CD14-positive monocyte (primary cell): ENCODE measurements around the gene PRICKLE4. TPM values are rescaled to one million over a fixed set of nuclear protein-coding genes. Genes with fewer than 3 reads are reported as not detected.

ENCODE experiments used
- DNase-seq, 3 donors: peaks; one replicate each; pipeline ENCODE4 v3.0.0-alpha.2; 2011 to 2022
- H2AFZ ChIP-seq: 2 replicates; pipeline ENCODE4 v1.6.0; 2012; ENCODE audit warnings: mild to moderate bottlenecking, low read depth, low read length, inconsistent platforms; ENCODE audit not compliant: insufficient read depth, poor library complexity, severe bottlenecking
- H3K27ac ChIP-seq, 2 donors: 1 replicate in 1 of 2; 2 replicates in 1 of 2; pipeline ENCODE4 v1.5.1; 2012 to 2013; ENCODE audit warnings: low read length in 2 of 2, control low read depth in 1 of 2, inconsistent platforms in 1 of 2, low read depth in 1 of 2, mild to moderate bottlenecking in 1 of 2
- H3K27me3 ChIP-seq, 2 donors: one replicate each; pipeline versions ENCODE4 v1.6.0 to v1.6.1; 2011 to 2013; ENCODE audit warnings: low read length in 2 of 2; ENCODE audit not compliant: control insufficient read depth in 2 of 2, insufficient read depth in 2 of 2
- H3K36me3 ChIP-seq, 2 donors: replicated peaks in 1 of 2; 1 replicate in 1 of 2; 2 replicates in 1 of 2; pipeline versions ENCODE4 v1.5.1 to v1.6.1; 2012 to 2013; ENCODE audit warnings: low read length in 2 of 2, control low read depth in 1 of 2, inconsistent platforms in 1 of 2, mild to moderate bottlenecking in 1 of 2; ENCODE audit not compliant: insufficient read depth in 2 of 2, control insufficient read depth in 1 of 2
- H3K4me1 ChIP-seq, 2 donors: 1 replicate in 1 of 2; 2 replicates in 1 of 2; pipeline versions ENCODE4 v1.5.1 to v1.6.1; 2012 to 2013; ENCODE audit warnings: low read length in 2 of 2, control low read depth in 1 of 2, inconsistent platforms in 1 of 2, mild to moderate bottlenecking in 1 of 2, moderate library complexity in 1 of 2; ENCODE audit not compliant: insufficient read depth in 2 of 2, control insufficient read depth in 1 of 2
- H3K4me2 ChIP-seq: replicated peaks from 2 replicates; pipeline ENCODE3; 2012; ENCODE audit warnings: low read length, moderate library complexity, mild to moderate bottlenecking; ENCODE audit not compliant: poor library complexity, severe bottlenecking; ENCODE audit errors: extremely low read depth
- H3K4me3 ChIP-seq, 3 experiments: fragments of 200-600 bp in 1 of 3; sonication (generic) in 1 of 3; replicated peaks in 1 of 3; 1 replicate in 2 of 3; 2 replicates in 1 of 3; pipeline ENCODE4 v1.5.1; 2011 to 2013; ENCODE audit warnings: low read length in 3 of 3, mild to moderate bottlenecking in 3 of 3, control low read depth in 2 of 3, low read depth in 2 of 3, inconsistent platforms in 1 of 3, moderate library complexity in 1 of 3
- H3K79me2 ChIP-seq: 2 replicates; pipeline ENCODE4 v1.6.0; 2012; ENCODE audit warnings: mild to moderate bottlenecking, control low read depth, inconsistent platforms, low read length, moderate library complexity; ENCODE audit not compliant: insufficient read depth
- H3K9ac ChIP-seq: 2 replicates; pipeline ENCODE4 v1.6.0; 2017; ENCODE audit warnings: low read length, mild to moderate bottlenecking; ENCODE audit not compliant: insufficient read depth, poor library complexity, severe bottlenecking
- H3K9me3 ChIP-seq, 2 donors: replicated peaks in 1 of 2; 1 replicate in 1 of 2; 2 replicates in 1 of 2; pipeline versions ENCODE4 v1.5.1 to v1.6.1; 2012 to 2013; ENCODE audit warnings: low read length in 2 of 2, control low read depth in 1 of 2; ENCODE audit not compliant: control insufficient read depth in 1 of 2, insufficient read depth in 1 of 2
- H4K20me1 ChIP-seq: 2 replicates; pipeline ENCODE4 v1.6.0; 2012; ENCODE audit warnings: mild to moderate bottlenecking, low read length, control low read depth, moderate library complexity; ENCODE audit not compliant: insufficient read depth
- H3K27ac Mint-ChIP-seq, 7 donors: one replicate each; pipeline ENCODE4 v1.8.0; 2020; ENCODE audit warnings: mild to moderate bottlenecking in 7 of 7, mixed read lengths in 7 of 7, moderate library complexity in 6 of 7, inconsistent platforms in 2 of 7
- H3K27me3 Mint-ChIP-seq, 3 donors: one replicate each; pipeline ENCODE4 v1.8.0; 2021 to 2022; ENCODE audit warnings: low read depth in 3 of 3, mild to moderate bottlenecking in 3 of 3, mixed read lengths in 3 of 3, moderate library complexity in 3 of 3, inconsistent platforms in 1 of 3
- H3K36me3 Mint-ChIP-seq, 2 donors: one replicate each; pipeline ENCODE4 v1.8.0; 2020; ENCODE audit warnings: mixed read lengths in 2 of 2, inconsistent platforms in 1 of 2, mild to moderate bottlenecking in 1 of 2
- H3K4me1 Mint-ChIP-seq: one replicate; pipeline ENCODE4 v1.8.0; 2020; ENCODE audit warnings: mild to moderate bottlenecking, mixed read lengths
- H3K4me3 Mint-ChIP-seq, 2 donors: one replicate each; pipeline ENCODE4 v1.8.0; 2020; ENCODE audit warnings: mild to moderate bottlenecking in 2 of 2, mixed read lengths in 2 of 2, moderate library complexity in 1 of 2
- H3K9me3 Mint-ChIP-seq, 7 donors: one replicate each; pipeline ENCODE4 v1.8.0; 2020 to 2022; ENCODE audit warnings: mixed read lengths in 7 of 7, mild to moderate bottlenecking in 6 of 7, moderate library complexity in 6 of 7, inconsistent platforms in 2 of 7
- CTCF ChIP-seq: fragments of 200-600 bp; IDR thresholded peaks from one replicate; pipeline ENCODE4 v1.8.0; 2022; ENCODE audit warnings: antibody characterized with exemption, mild to moderate bottlenecking
- WGBS: methylation state at CpG from one replicate; pipeline ENCODE4 v1.1.5; 2013; ENCODE audit warnings: missing lambda C conversion rate; ENCODE audit not compliant: insufficient coverage; 5-methylcytosine and 5-hydroxymethylcytosine counted together
- intact Hi-C, 2 donors: fragments of 100-400 bp; cut with micrococcal nuclease; formaldehyde crosslinking; loops; one replicate each; pipeline versions ENCODE4 v1.15.0 to v1.15.1; 2023
- polyA plus RNA-seq, 3 donors: library from polyadenylated mRNA; depleted of rRNA in 1 of 3; unstranded in 2 of 3; stranded (reverse) in 1 of 3; fragments of 300-500 nt in 2 of 3; fragments of >200 nt in 1 of 3; fragmentation: Illumina TruSeq in 2 of 3; gene quantifications; 1 replicate in 2 of 3; 2 replicates in 1 of 3; pipeline ENCODE4 v1.2.3, GENCODE V29; 2012 to 2021

The PRICKLE4 gene
- polyA plus RNA-seq, 3 donors: 0.88 TPM; not detected in 2

- H3K27me3 ChIP-seq: no peaks in the 10 kb centered on the region
- peaks cover 69% of the 10 kb centered on the region for H3K4me1 Mint-ChIP-seq
- H2AFZ ChIP-seq: no peak overlapping the region
- peaks cover 0 to 5% (median 2%) of the 10 kb centered on the region in 3 donors for H3K27me3 Mint-ChIP-seq
- H4K20me1 ChIP-seq: peaks cover 70% of the 10 kb centered on the region
- H3K36me3 Mint-ChIP-seq: peaks cover 27 to 43% of the 10 kb centered on the region in 2 donors
- no peak for DNase-seq
- peak overlapping the region; percentile 95 for H3K4me2 ChIP-seq
- no peaks in the 10 kb centered on the region for H3K9me3 Mint-ChIP-seq
- no peak overlapping the region for H3K27ac ChIP-seq
- H3K9ac ChIP-seq: no peak overlapping the region
- H3K4me3 Mint-ChIP-seq: peak overlapping the region; percentile 88 to 92
- H3K79me2 ChIP-seq: peaks cover 74% of the 10 kb centered on the region
- peaks cover 65 to 70% of the 10 kb centered on the region in 2 donors for H3K4me1 ChIP-seq
- peak overlapping the region in 1 of 3 experiments; percentile 88 for H3K4me3 ChIP-seq
- intact Hi-C loops: loop anchor here in 1 of 2 donors (10.0 kb wide), 1 partner anchor 657 kb away; the partner anchor contains the start of genes NFYA and OARD1
- H3K36me3 ChIP-seq: peaks cover 8 to 30% of the 10 kb centered on the region in 2 donors
- no peak for TF ChIP-seq CTCF
- no peaks in the 10 kb centered on the region for H3K9me3 ChIP-seq
- peak overlapping the region in 3 of 7 donors; percentile 10 to 78 (median 30) for H3K27ac Mint-ChIP-seq
These were observed 48.4 kb upstream of the PRICKLE4 start for GRCh38 chr6:41732149-41732548.

- peak overlapping the region in 6 of 7 donors; percentile 3 to 95 (median 92) for H3K27ac Mint-ChIP-seq
- peaks cover 8 to 30% of the 10 kb centered on the region in 2 donors for H3K36me3 ChIP-seq
- no peaks in the 10 kb centered on the region for H3K9me3 Mint-ChIP-seq
- peak in 1 of 3 donors; percentile 33 for DNase-seq
- H3K27me3 ChIP-seq: no peaks in the 10 kb centered on the region
- H3K4me1 ChIP-seq: peaks cover 59 to 64% of the 10 kb centered on the region in 2 donors
- TF ChIP-seq CTCF: no peak
- peaks cover 68% of the 10 kb centered on the region for H3K79me2 ChIP-seq
- H3K36me3 Mint-ChIP-seq: peaks cover 27 to 43% of the 10 kb centered on the region in 2 donors
- peak overlapping the region; percentile 88 to 92 for H3K4me3 Mint-ChIP-seq
- intact Hi-C loops: loop anchor here in 1 of 2 donors (10.0 kb wide), 1 partner anchor 658 kb away; the partner anchor contains the start of genes NFYA and OARD1
- H3K4me1 Mint-ChIP-seq: peaks cover 63% of the 10 kb centered on the region
- H4K20me1 ChIP-seq: peaks cover 64% of the 10 kb centered on the region
- no peaks in the 10 kb centered on the region for H3K9me3 ChIP-seq
- peak overlapping the region; percentile 74 to 84 for H3K27ac ChIP-seq
- H3K4me3 ChIP-seq: peak overlapping the region in 2 of 3 experiments; percentile 66 to 88
- WGBS: 78% methylated on average over 7 of the region's 8 CpGs
- H3K9ac ChIP-seq: peak overlapping the region; percentile 84
- peak overlapping the region; percentile 95 for H3K4me2 ChIP-seq
- H2AFZ ChIP-seq: no peak overlapping the region
- peaks cover 0 to 5% (median 2%) of the 10 kb centered on the region in 3 donors for H3K27me3 Mint-ChIP-seq
These were observed 47.8 kb upstream of the PRICKLE4 start for GRCh38 chr6:41732591-41733359.
